GM12873 (cell line): ENCODE results near the gene GPS2.

Experiments used
- CTCF ChIP-seq: IDR thresholded peaks from 2 replicates; pipeline ENCODE4 v1.5.1; 2012; ENCODE audit warnings: low read depth, mild to moderate bottlenecking, moderate library complexity, low read length, control low read depth; ENCODE audit not compliant: insufficient read depth; ENCODE audit errors: missing control alignments

The GPS2 gene

GRCh38 chr17:7263801-7264078 lies 51.4 kb downstream of the GPS2 start:
- TF ChIP-seq CTCF, result no peak

GRCh38 chr17:7262935-7263800 lies 52.0 kb downstream of the GPS2 start:
- no peak for TF ChIP-seq CTCF
